Fibroblast of the conjunctiva (primary cell): ENCODE results near the gene PNPLA8.
"Not testable (repeated sequence)": the region's sequence is repeated elsewhere in the genome, so short reads cannot be mapped to it uniquely, and the experiment has no call there.

Experiments
- DNase-seq: peaks from one replicate; pipeline ENCODE4 v3.0.0-alpha.2; 2010; ENCODE audit warnings: low read depth

The PNPLA8 gene

DNA sequence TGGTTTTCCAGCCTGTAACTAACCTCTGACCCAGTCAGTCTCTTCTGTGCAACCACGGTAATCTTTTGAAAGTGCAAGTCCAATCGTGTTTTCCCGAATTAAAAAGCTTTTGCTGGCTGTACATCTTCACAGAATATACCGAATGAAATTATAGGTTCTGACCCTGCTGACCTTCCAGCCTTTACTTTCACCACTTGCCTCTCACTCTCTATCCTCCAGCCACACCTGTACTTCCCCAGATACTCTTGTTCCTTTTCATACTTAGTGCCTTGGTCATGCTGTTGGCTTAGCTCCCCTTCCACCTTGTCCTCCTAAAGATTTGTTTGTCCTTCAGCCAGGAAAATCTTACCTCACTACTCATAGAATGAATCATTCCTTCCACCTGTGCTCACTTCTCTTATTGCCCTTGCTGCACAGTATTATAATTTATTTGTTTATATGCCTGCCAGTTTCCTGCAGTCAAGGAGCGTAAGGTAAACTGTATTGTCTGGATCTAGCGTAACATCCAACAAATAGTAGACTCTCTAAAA, 2.3 kb upstream of the PNPLA8 start:
- no peak for DNase-seq

- no peak for DNase-seq
These were observed 758 bp upstream of the PNPLA8 start for GRCh38 chr7:108526768-108527017.

DNA sequence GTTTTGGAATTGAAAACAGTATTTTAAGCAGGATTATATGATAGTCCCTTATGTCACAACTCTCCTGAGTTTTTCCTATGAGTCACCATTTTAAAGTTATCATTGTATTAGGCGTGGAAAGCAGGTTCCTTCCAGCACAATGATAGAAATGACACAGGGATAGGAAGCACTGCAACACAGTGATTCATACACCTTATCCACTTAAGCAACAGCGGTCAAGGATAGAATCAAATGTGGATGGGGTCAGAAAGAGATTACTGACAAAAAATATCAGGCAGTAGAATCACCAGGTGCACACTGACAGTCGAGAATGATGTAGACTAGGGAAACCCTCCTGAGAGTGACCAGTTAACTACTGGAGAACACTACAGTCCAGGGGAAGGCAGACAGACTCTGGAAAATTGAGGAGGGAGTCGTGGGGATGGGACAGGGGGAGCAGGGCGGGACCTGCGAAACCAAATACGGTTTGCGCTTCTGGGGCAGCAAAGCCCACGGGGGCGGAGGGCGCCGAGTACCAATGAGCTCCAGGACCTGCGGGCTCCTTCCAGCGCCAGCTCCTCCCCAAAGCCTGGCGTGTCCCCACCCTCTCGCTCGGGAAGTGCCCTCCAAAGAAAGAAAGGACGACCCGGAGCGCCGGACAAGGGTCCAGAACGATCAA, 479 bp downstream of the PNPLA8 start:
- DNase-seq = peak; percentile 78

DNA sequence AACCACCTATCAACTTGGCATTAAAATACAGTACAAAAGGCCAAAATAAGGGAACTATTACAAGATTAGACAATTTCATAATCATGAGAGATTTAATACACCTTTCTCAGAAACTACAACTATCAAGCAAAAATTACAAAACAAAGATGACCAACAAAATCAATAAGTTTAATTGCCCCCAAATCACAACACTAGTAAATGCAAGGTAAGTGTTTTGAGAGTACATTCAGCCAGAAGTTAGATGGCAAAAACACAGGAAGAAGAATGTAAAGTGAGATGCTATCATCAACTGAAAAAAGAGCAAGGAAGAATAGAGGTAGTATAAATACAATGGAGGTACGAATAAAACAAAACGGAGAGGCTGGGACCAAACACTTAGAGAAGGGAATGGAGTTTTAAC, 3.2 kb downstream of the PNPLA8 start:
- DNase-seq = no peak

DNA sequence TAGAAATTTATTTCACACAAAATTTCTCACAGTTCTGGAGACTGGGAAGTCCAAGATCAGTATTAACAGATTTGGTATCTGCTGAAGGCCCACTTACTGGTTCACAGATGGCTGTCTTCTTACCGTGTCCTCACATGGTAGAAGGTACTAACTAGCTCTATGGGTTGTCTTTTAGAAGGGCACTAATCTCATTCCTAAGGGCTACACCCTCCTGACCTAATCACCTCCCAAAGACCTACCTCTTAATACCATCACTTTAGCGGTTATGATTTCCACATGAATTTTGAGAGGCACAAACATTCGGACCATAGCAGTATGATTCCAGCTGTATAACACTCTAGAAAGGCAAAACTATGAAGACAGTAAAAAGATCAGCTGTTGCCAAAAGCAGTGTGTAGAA, 8.0 kb downstream of the PNPLA8 start:
- no peak for DNase-seq

- no peak for DNase-seq
These were observed 10.3 kb downstream of the PNPLA8 start for GRCh38 chr7:108515630-108516029.

DNA sequence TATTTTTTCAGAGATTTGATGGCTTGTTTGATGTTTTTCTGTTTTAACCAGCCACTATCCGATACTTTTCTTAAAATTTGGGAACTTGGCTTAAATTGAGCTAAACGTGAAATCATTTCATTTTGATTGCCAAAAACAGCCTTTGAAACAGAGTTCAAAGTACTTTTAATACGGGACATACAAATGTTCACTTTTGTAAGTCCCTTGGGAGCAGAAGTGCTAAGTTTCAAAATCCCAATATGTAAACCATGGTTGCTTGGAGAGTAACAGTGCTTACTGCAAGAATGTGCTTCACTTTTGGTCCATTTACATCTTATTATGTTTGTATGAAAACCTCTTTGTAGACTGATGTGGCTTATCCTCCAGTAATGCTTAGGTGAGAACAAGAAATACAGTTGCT, 10.9 kb downstream of the PNPLA8 start:
- peak; percentile 34 for DNase-seq

- DNase-seq = no peak
These were observed 14.0 kb downstream of the PNPLA8 start for GRCh38 chr7:108511939-108512338.

- not testable (repeated sequence) for DNase-seq
These were observed 21.4 kb downstream of the PNPLA8 start for GRCh38 chr7:108504576-108504975.

- peak; percentile 35 for DNase-seq
These were observed 22.6 kb downstream of the PNPLA8 start for GRCh38 chr7:108503112-108504026.

DNA sequence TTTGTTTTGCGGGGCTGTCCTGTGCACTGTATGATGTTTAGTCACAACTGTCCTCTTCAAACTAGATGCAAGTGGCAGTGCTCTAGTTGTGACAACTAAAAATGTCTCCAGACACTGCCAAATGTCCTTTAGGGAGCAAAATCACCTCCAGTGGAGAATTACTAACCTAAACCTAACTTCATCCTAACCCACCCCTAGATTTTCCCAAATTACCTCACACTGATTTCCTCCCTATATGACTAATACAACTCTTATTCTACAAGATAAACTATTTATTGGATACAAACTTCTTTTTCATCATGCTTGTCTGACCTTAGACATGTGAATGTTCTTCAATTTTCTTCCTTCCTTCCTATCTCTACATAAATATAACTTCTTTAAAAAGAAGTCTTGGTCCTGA, 26.4 kb downstream of the PNPLA8 start:
- DNase-seq = no peak

- DNase-seq = no peak
These were observed 27.5 kb downstream of the PNPLA8 start for GRCh38 chr7:108498481-108498880.

DNA sequence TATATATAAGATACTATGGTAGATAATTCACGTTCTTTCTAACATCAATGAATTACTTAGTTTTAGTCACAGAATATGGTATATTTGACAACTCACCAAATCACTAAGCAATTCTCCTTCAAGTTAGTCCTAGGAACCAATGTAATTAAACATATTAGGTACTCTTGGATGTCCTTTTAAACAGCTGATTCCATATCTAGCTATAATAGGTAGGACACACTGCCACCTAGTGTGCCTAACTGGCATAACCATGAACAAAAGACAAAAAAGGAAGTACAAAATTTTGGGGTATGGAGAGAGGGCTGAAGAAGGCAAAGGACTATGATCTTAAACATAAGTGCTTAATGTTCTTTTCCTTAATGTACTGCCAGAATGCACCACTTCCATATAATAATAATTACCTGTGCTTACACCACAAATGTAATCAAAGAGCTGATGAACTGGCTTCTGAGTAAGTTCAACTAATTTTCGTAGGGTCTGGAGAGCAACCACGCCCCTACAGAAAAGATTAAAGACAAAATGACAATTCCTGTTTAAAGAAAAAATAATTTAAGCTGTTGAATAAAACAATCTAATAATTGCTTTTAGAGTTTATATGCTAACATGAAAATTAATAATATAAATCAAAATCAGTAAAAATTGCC, 28.7 kb downstream of the PNPLA8 start:
- DNase-seq = peak; percentile 38

DNA sequence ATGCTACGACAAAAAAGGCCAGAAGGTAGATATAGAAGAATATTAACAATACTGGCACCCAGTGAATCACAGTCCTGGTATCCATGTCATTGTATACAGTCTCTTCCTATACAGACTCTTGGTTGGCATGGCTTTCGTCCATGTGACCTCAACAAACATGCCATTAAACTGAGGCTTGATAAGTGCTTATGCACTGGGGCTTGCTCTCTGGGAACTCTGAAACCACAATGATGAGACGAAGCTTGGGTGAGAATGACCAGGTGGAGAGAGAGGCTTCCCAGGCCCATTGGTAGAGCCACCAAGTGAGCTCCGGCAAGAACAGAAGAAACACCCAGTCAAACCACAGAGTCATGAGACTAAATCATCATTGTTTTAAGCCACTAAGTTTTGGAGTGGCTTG, 33.2 kb downstream of the PNPLA8 start:
- DNase-seq = no peak

- no peak for DNase-seq
These were observed 37.0 kb downstream of the PNPLA8 start for GRCh38 chr7:108488768-108489538.

DNA sequence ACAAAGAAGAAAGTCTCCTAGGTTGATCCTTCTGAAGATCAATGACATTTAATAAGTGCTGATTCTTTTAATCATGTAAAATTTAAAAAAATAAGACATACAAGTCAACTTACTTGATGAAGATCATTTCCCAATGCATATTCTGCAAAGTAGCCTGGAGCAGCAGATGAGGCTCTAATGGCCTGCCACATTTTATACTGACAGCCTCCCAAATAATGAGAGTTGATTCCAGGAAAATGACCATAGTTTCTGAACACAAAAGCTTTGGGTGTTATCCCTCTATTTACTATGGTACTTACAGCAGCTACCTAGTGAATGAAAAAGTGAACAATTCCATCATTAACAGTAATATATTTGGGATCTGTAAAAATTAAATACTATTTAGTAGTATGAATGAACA, 38.3 kb downstream of the PNPLA8 start:
- no peak for DNase-seq

DNA sequence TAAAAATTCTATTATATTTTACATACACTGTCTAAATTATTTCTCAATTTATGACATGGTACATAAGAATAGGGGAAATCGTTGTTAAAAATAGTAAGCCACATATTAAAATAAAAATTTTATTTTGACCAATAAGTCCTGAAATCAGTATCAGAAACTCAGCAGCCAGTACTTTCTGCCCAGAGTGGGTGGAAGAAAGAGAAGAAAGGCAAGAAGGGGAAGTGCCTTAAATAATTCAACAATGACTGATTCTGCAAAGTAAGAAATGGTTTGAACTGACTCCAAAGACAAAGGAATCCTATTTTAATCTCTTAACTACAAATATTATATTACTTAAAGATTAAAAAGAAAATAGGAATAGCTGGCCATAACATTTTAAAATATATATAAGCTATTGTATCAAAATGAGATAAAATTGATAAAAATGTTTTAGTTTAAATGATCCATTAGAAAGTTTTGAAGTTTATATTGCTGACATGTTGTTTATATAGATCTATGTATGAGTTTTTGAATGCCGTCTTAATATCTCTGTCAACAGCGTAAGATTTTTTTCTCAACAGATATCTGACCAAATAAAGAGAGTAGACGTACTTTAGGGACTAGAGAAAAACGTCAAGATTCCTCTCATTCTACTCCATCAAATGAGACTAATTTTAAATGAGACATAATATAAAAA, 39.5 kb downstream of the PNPLA8 start:
- no peak for DNase-seq

DNA sequence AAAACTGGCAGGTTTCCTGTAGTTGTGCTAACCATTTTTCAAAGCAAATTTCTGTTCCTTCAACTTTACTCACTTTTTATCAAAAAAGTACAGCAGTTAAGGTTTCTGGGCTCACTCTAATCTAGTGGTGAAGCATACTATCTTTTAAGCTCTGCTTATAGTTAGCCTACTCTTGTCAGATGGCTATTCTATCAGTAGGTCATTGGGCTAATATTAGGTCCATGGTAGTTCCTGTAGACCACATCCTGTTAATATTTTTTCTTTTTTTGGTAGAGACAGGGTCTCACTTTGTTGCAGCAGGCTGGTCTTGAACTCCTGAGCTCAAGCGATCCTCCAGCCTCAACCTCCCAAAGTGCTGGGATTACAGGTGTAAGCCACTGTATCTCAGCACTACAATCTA, 41.8 kb downstream of the PNPLA8 start:
- no peak for DNase-seq

DNA sequence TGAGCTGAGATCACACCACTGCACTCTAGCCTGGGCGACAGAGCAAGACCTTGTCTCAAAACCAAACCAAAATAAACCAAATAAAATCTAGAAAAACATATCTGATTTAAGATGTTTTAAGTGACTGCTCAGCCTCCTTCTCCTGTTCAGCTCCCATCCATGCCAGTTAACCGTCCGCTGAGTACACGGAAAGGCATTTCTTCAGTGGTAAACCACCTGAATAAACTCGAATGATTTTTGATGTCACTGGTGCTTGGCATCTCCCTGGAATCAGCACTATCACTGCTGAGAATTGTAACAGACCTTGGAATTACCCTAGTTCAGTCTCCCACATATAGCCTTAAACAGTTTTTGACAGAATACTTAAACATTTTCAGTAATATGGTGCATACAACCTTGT, 45.6 kb downstream of the PNPLA8 start:
- DNase-seq = no peak

GRCh38 chr7:108479751-108480150, 46.2 kb downstream of the PNPLA8 start:
- DNase-seq = no peak

- DNase-seq = no peak
These were observed 46.8 kb downstream of the PNPLA8 start for GRCh38 chr7:108479118-108479517.

DNA sequence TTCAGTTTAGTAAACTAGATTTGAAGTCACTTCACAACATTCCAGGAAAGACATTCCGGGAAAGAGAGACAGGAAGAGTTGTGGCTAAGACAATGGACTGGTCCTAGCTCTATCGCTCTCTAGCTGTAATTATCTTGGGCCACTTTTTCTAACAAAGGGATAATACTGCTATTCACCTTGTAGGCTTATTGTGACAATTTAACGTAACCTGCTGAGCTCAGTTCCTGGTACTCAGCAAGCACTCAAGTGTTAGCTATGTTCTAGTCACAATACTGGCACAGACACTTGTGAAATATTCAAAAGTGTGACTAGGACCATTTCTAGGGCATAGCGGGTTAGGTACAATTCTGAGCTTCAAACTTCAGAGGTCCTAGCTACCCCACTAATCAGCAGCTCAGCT, 57.7 kb downstream of the PNPLA8 start:
- DNase-seq = no peak
